ENCODE results near the gene FSTL5.

The FSTL5 gene

GRCh38 chr4:161525121-161525520 is 638.7 kb downstream of the FSTL5 start:
- TF ChIP-seq EGR1 (IDR thresholded peaks at IDR 0.05) (no peak), ZBTB7A (IDR thresholded peaks at IDR 0.05; ENCODE audit: low read depth) (no peak), RAD21 (IDR thresholded peaks at IDR 0.05; ENCODE audit: low read depth) (no peak), TEAD4 (IDR thresholded peaks at IDR 0.05) (no peak), TCF12 (IDR thresholded peaks at IDR 0.05; ENCODE audit: low read depth) (no peak), MAX (IDR thresholded peaks at IDR 0.05) (no peak), TAF1 (IDR thresholded peaks at IDR 0.05; ENCODE audit: low read depth) (no peak), EP300 (IDR thresholded peaks at IDR 0.05; ENCODE audit: borderline replicate concordance) (no peak), FOXM1 (IDR thresholded peaks at IDR 0.05; ENCODE audit: borderline replicate concordance, low read depth) (no peak), CREB1 (IDR thresholded peaks at IDR 0.05; ENCODE audit: low read depth) (no peak), NFIC (IDR thresholded peaks at IDR 0.05) (no peak), CEBPB (IDR thresholded peaks at IDR 0.05) (no peak), YY1 (IDR thresholded peaks at IDR 0.05; ENCODE audit: low read depth) (no peak)
- TF ChIP-seq, protein P1, sequence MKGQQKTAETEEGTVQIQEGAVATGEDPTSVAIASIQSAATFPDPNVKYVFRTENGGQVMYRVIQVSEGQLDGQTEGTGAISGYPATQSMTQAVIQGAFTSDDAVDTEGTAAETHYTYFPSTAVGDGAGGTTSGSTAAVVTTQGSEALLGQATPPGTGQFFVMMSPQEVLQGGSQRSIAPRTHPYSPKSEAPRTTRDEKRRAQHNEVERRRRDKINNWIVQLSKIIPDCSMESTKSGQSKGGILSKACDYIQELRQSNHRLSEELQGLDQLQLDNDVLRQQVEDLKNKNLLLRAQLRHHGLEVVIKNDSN (IDR thresholded peaks at IDR 0.05): no peak

- TF ChIP-seq ZBTB7A (IDR thresholded peaks at IDR 0.05; ENCODE audit: low read depth) (no peak), TEAD4 (IDR thresholded peaks at IDR 0.05) (no peak), NFIC (IDR thresholded peaks at IDR 0.05) (no peak), RAD21 (IDR thresholded peaks at IDR 0.05; ENCODE audit: low read depth) (no peak), CREB1 (IDR thresholded peaks at IDR 0.05; ENCODE audit: low read depth) (no peak), TCF12 (IDR thresholded peaks at IDR 0.05; ENCODE audit: low read depth) (no peak), MAX (IDR thresholded peaks at IDR 0.05) (no peak), REST (IDR thresholded peaks at IDR 0.05; ENCODE audit: low read depth) (no peak)
Observed at GRCh38 chr4:161522031-161522430, 641.8 kb downstream of the FSTL5 start.

DNA sequence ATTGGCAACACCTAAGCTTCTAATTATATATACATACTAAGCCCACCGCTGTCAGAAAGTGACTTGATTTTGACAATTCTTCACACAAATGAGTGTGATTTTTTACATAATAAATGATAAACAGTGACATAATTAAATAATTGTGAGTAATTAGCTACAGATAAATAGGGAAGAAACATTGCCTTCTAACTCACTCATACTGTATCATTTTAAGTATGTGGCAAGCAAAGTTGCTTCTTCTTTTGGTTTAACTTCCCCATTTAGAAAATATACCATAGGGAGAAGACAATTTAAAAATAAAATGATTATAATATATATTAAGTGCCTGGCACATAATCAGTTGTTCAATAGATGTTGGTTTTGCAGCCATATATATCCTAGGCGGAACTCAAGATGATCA is 644.2 kb downstream of the FSTL5 start:
- TF ChIP-seq REST (IDR thresholded peaks at IDR 0.05; ENCODE audit: low read depth): no peak
- TF ChIP-seq TCF12 (IDR thresholded peaks at IDR 0.05; ENCODE audit: low read depth): no peak
- no peak for TF ChIP-seq EP300 (IDR thresholded peaks at IDR 0.05; ENCODE audit: borderline replicate concordance)
- TF ChIP-seq, protein P1 (IDR thresholded peaks at IDR 0.05): no peak
- no peak for TF ChIP-seq CREB1 (IDR thresholded peaks at IDR 0.05; ENCODE audit: low read depth)
- TF ChIP-seq NFIC (IDR thresholded peaks at IDR 0.05): no peak
- no peak for TF ChIP-seq TEAD4 (IDR thresholded peaks at IDR 0.05)

DNA sequence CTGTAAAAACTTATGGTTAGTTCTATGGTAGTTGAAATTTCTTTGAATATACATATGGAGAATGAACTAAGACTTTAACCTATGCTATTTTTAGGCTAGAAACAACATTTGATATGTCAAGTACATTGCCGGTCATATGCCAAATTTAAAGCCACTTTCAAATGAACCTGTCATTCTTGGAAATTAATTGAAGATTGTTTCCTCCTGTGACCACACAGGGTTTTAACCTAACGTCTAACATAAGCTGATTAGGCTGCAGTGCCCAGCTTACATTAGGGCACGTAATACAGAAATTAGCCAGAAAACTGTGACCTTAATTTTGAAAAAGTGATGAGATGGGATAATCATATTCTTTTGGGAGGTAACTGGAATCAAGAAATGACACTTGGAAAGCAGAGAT is 645.9 kb downstream of the FSTL5 start:
- no peak for TF ChIP-seq CREB1 (IDR thresholded peaks at IDR 0.05; ENCODE audit: low read depth)
- no peak for TF ChIP-seq CEBPB (IDR thresholded peaks at IDR 0.05)
- no peak for TF ChIP-seq MAX (IDR thresholded peaks at IDR 0.05)
- no peak for TF ChIP-seq TCF12 (IDR thresholded peaks at IDR 0.05; ENCODE audit: low read depth)
- no peak for TF ChIP-seq FOXM1 (IDR thresholded peaks at IDR 0.05; ENCODE audit: borderline replicate concordance, low read depth)
- no peak for TF ChIP-seq YY1 (IDR thresholded peaks at IDR 0.05; ENCODE audit: low read depth)
- no peak for TF ChIP-seq TEAD4 (IDR thresholded peaks at IDR 0.05)
- no peak for TF ChIP-seq TAF1 (IDR thresholded peaks at IDR 0.05; ENCODE audit: low read depth)

DNA sequence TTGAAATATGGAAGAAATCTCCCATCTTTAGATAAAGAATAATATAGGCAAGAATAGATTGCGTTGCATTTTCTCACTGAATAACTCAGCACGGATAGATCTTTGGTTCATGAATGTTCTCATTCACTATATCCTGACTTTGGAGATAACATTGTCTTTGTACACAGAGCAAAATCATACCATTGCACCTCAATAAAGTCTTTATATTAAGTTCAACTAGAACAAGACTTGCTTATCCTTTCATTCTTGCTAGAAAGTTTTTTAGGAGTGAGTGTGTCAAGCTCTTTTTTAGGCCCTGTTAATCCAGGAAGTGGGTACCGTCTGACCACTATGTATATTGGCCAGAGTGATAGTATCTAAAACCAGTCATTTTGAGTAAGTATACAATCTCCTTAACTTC is 658.7 kb downstream of the FSTL5 start:
- TF ChIP-seq REST (IDR thresholded peaks at IDR 0.05; ENCODE audit: low read depth): no peak

Data from Ishikawa (cell line).